ENCODE measurements around the gene RCC1. TPM values are rescaled to one million over a fixed set of nuclear protein-coding genes. Genes with fewer than 3 reads are reported as not detected.
"Not testable (repeated sequence)": the region's sequence is repeated elsewhere in the genome, so short reads cannot be mapped to it uniquely, and the experiment has no call there.

RCC1 gene
- total and polyA plus RNA-seq, 4 donors: 10.0 to 20.4 (median 18.0) TPM

DNA sequence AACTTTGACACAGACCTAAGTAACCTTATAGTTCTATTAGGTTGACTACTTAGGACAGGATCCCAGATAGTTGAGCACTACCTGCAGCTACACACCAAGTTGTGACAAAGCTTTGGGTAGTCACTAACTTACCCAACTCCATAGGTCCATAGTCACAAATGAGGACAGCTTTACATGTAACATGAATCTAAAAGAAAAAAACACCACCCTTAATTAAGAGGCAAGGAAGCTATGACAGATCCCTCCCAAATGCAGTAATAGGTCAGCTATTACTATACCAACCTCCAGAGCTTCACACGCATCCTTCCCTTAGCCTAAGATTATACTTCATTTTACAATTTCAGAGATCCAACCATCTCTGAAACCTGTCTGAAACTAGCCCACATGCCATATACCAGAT, 73.6 kb downstream of the RCC1 start:
- Histone ChIP-seq H3K4me3 (ENCODE audit: low read depth, low read length) (no peak overlapping the region), H3K27me3 (ENCODE audit: control insufficient read depth, insufficient read depth, low read length) (no peaks in the 10 kb centered on the region), H3K27ac (ENCODE audit: low read depth, low read length) (no peak overlapping the region), H3K4me1 (ENCODE audit: control insufficient read depth, insufficient read depth, low read length) (peaks cover 25% of the 10 kb centered on the region), H3K36me3 (ENCODE audit: control insufficient read depth, insufficient read depth, low read length) (peaks cover 42% of the 10 kb centered on the region), H3K9me3 (ENCODE audit: control insufficient read depth, insufficient read depth, low read length) (no peaks in the 10 kb centered on the region)
- DNase-seq (ENCODE audit: low read depth in 4 of 6, low spot score in 6 of 6): no peak
- 73% methylated on average over 1 of the region's 1 CpG for WGBS (ENCODE audit: insufficient coverage)

GRCh38 chr1:28580722-28581530, 75.1 kb downstream of the RCC1 start:
- WGBS (ENCODE audit: insufficient coverage): under 1% methylated on average over 26 of the region's 26 CpGs
- Histone ChIP-seq H3K4me3 (ENCODE audit: low read depth, low read length) (peak overlapping the region; percentile 99), H3K4me1 (ENCODE audit: control insufficient read depth, insufficient read depth, low read length) (peaks cover 25% of the 10 kb centered on the region), H3K27me3 (ENCODE audit: control insufficient read depth, insufficient read depth, low read length) (no peaks in the 10 kb centered on the region), H3K9me3 (ENCODE audit: control insufficient read depth, insufficient read depth, low read length) (no peaks in the 10 kb centered on the region), H3K36me3 (ENCODE audit: control insufficient read depth, insufficient read depth, low read length) (peaks cover 30% of the 10 kb centered on the region), H3K27ac (ENCODE audit: low read depth, low read length) (peak overlapping the region; percentile 90)
- DNase-seq (ENCODE audit: low read depth in 4 of 6, low spot score in 6 of 6): peak in 4 of 6 donors; percentile 19 to 87 (median 49)

GRCh38 chr1:28581531-28582247, 75.8 kb downstream of the RCC1 start:
- peak overlapping the region; percentile 99 for H3K4me3 ChIP-seq (ENCODE audit: low read depth, low read length)
- H3K4me1 ChIP-seq (ENCODE audit: control insufficient read depth, insufficient read depth, low read length): peaks cover 25% of the 10 kb centered on the region
- H3K27me3 ChIP-seq (ENCODE audit: control insufficient read depth, insufficient read depth, low read length): no peaks in the 10 kb centered on the region
- 0% methylated on average over 70 of the region's 75 CpGs for WGBS (ENCODE audit: insufficient coverage)
- H3K9me3 ChIP-seq (ENCODE audit: control insufficient read depth, insufficient read depth, low read length): no peaks in the 10 kb centered on the region
- H3K27ac ChIP-seq (ENCODE audit: low read depth, low read length): peak overlapping the region; percentile 90
- DNase-seq (ENCODE audit: low read depth in 4 of 6, low spot score in 6 of 6): peak; percentile 87 to 98 (median 90)
- peaks cover 25% of the 10 kb centered on the region for H3K36me3 ChIP-seq (ENCODE audit: control insufficient read depth, insufficient read depth, low read length)

DNA sequence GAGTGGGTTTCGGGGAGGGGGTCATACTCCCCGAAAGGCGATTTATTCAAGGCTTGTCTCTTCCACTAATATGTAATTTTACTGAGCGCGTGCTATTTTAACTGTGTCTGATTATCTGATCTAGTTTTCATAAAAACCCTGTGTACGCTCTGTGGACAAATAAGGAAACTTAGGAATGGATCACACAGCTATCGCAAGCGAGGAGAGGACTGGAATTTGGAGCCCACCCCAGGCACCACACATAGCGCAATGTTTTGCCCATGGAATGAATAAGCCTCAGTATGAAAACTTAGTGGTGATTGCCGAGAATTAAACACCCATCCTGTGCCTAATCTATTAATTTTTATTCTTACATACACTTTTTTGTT, 76.4 kb downstream of the RCC1 start:
- Histone ChIP-seq H3K27me3 (ENCODE audit: control insufficient read depth, insufficient read depth, low read length) (no peaks in the 10 kb centered on the region), H3K4me3 (ENCODE audit: low read depth, low read length) (peak overlapping the region; percentile 99), H3K36me3 (ENCODE audit: control insufficient read depth, insufficient read depth, low read length) (peaks cover 20% of the 10 kb centered on the region), H3K4me1 (ENCODE audit: control insufficient read depth, insufficient read depth, low read length) (peaks cover 25% of the 10 kb centered on the region), H3K27ac (ENCODE audit: low read depth, low read length) (peak overlapping the region; percentile 90), H3K9me3 (ENCODE audit: control insufficient read depth, insufficient read depth, low read length) (no peaks in the 10 kb centered on the region)
- DNase-seq (ENCODE audit: low read depth in 4 of 6, low spot score in 6 of 6): peak in 1 of 6 donors; percentile 30
- WGBS (ENCODE audit: insufficient coverage): 3% methylated on average over 5 of the region's 10 CpGs

- H3K27ac ChIP-seq (ENCODE audit: low read depth, low read length); H3K4me1 ChIP-seq (ENCODE audit: control insufficient read depth, insufficient read depth, low read length); H3K9me3 ChIP-seq (ENCODE audit: control insufficient read depth, insufficient read depth, low read length); H3K27me3 ChIP-seq (ENCODE audit: control insufficient read depth, insufficient read depth, low read length); H3K4me3 ChIP-seq (ENCODE audit: low read depth, low read length); H3K36me3 ChIP-seq (ENCODE audit: control insufficient read depth, insufficient read depth, low read length); DNase-seq (ENCODE audit: low read depth in 4 of 6, low spot score in 6 of 6): not testable (repeated sequence)
- no CpG with 5 or more reads among the region's 19 CpGs for WGBS (ENCODE audit: insufficient coverage)
Measured at GRCh38 chr1:28586585-28587391, 80.9 kb downstream of the RCC1 start.

Small RNAs within 50 kb of the gene (small RNA-seq; reads per million reads assigned to genes)
- not detected for gene RNU6ATAC27P (ENCODE audit: low replicate concordance)
- not detected for gene SNORA16A (ENCODE audit: low replicate concordance)
- gene SNORA44 (ENCODE audit: low replicate concordance): not detected
- not detected for gene SNORA61 (ENCODE audit: low replicate concordance)
- gene SNORA73A (ENCODE audit: low replicate concordance): not detected
- 17.0 reads per million, percentile 96 among the genes with 10 or more reads in this experiment for gene SNORA73B (ENCODE audit: low replicate concordance)
- 4,400 reads per million, percentile 100 among the genes with 10 or more reads in this experiment for gene SNORD99 (ENCODE audit: low replicate concordance)

Other genes starting within 250 kb of the RCC1 start
- 10 to 100 TPM in 1 of 2 donors, 1 to 10 TPM in 1; 5.8 to 10.1 TPM for gene SESN2, start 246.5 kb upstream of the RCC1 start, total RNA-seq
- 10 to 100 TPM; 16.6 to 17.6 TPM for gene SESN2, start 246.5 kb upstream of the RCC1 start, polyA plus RNA-seq (ENCODE audit: insufficient read length in 2 of 2)
- gene MED18, start 177.0 kb upstream of the RCC1 start, total RNA-seq: 10 to 100 TPM; 13.3 to 14.4 TPM
- 10 to 100 TPM; 13.0 to 16.6 TPM for gene MED18, start 177.0 kb upstream of the RCC1 start, polyA plus RNA-seq (ENCODE audit: insufficient read length in 2 of 2)
- 10 to 100 TPM; 14.2 to 18.8 TPM for gene PHACTR4, start 136.3 kb upstream of the RCC1 start, total RNA-seq
- 10 to 100 TPM; 39.5 to 40.2 TPM for gene PHACTR4, start 136.3 kb upstream of the RCC1 start, polyA plus RNA-seq (ENCODE audit: insufficient read length in 2 of 2)
- gene TRNAU1AP, start 47.0 kb downstream of the RCC1 start, total RNA-seq: 10 to 100 TPM; 20.9 to 36.9 TPM
- 10 to 100 TPM; 23.9 to 32.3 TPM for gene TRNAU1AP, start 47.0 kb downstream of the RCC1 start, polyA plus RNA-seq (ENCODE audit: insufficient read length in 2 of 2)
- gene RAB42, start 86.2 kb downstream of the RCC1 start, total RNA-seq: 1 to 10 TPM; 6.3 to 9.2 TPM
- 1 to 10 TPM; 3.2 to 4.6 TPM for gene RAB42, start 86.2 kb downstream of the RCC1 start, polyA plus RNA-seq (ENCODE audit: insufficient read length in 2 of 2)
- 10 to 100 TPM; 20.8 to 41.4 TPM for gene TAF12, start 137.0 kb downstream of the RCC1 start, total RNA-seq
- gene TAF12, start 137.0 kb downstream of the RCC1 start, polyA plus RNA-seq (ENCODE audit: insufficient read length in 2 of 2): 10 to 100 TPM; 28.1 to 28.8 TPM
- not detected for gene RNU11, start 142.6 kb downstream of the RCC1 start, total RNA-seq
- not detected for gene RNU11, start 142.6 kb downstream of the RCC1 start, polyA plus RNA-seq (ENCODE audit: insufficient read length in 2 of 2)
- 1 to 10 TPM; 7.3 to 9.6 TPM for gene GMEB1, start 162.7 kb downstream of the RCC1 start, total RNA-seq
- 10 to 100 TPM; 10.9 to 12.7 TPM for gene GMEB1, start 162.7 kb downstream of the RCC1 start, polyA plus RNA-seq (ENCODE audit: insufficient read length in 2 of 2)
- 10 to 100 TPM; 46.9 to 48.7 TPM for gene YTHDF2, start 230.9 kb downstream of the RCC1 start, total RNA-seq
- gene YTHDF2, start 230.9 kb downstream of the RCC1 start, polyA plus RNA-seq (ENCODE audit: insufficient read length in 2 of 2): 10 to 100 TPM; 56.1 to 66.5 TPM